Dedifferentiated amniotic fluid mesenchymal stem cell (primary cell): ENCODE data around the gene NCOA7.
"Not testable (repeated sequence)": the region's sequence is repeated elsewhere in the genome, so short reads cannot be mapped to it uniquely, and the experiment has no call there.

Source experiments
- DNase-seq: peaks from one replicate; pipeline ENCODE4 v3.0.0-alpha.2; 2016; ENCODE audit errors: extremely low spot score

The NCOA7 gene

GRCh38 chr6:125945378-125946141 is 154.8 kb downstream of the NCOA7 start:
- no peak for DNase-seq

- peak; percentile 59 for DNase-seq
These were observed 156.9 kb downstream of the NCOA7 start for GRCh38 chr6:125947615-125948014.

GRCh38 chr6:125948455-125948854 is 157.7 kb downstream of the NCOA7 start:
- no peak for DNase-seq

- no peak for DNase-seq
These were observed 158.3 kb downstream of the NCOA7 start for GRCh38 chr6:125949069-125949468.

GRCh38 chr6:125950293-125950692 is 159.5 kb downstream of the NCOA7 start:
- peak; percentile 54 for DNase-seq

- DNase-seq, result not testable (repeated sequence)
These were observed 160.0 kb downstream of the NCOA7 start for GRCh38 chr6:125950716-125951115.

GRCh38 chr6:125951323-125951722 is 160.6 kb downstream of the NCOA7 start:
- DNase-seq, result no peak

GRCh38 chr6:125952764-125953501 is 162.2 kb downstream of the NCOA7 start:
- no peak for DNase-seq

- DNase-seq, result no peak
These were observed 162.7 kb downstream of the NCOA7 start for GRCh38 chr6:125953502-125953875.

- DNase-seq, result no peak
These were observed 164.1 kb downstream of the NCOA7 start for GRCh38 chr6:125954735-125955339.

GRCh38 chr6:125955973-125956372 is 165.2 kb downstream of the NCOA7 start:
- DNase-seq, result no peak

- peak; percentile 97 for DNase-seq
These were observed 166.0 kb downstream of the NCOA7 start, which contains the start of gene HINT3 for GRCh38 chr6:125956506-125957390. HINT3 (plus strand) TSS chr6:125956770; CDS start chr6:125956978, 208 bp downstream.

- no peak for DNase-seq
These were observed 166.6 kb downstream of the NCOA7 start for GRCh38 chr6:125957391-125957693.

GRCh38 chr6:125957845-125958244 is 167.1 kb downstream of the NCOA7 start:
- no peak for DNase-seq

- DNase-seq, result no peak
These were observed 168.3 kb downstream of the NCOA7 start for GRCh38 chr6:125959041-125959440.

GRCh38 chr6:125961117-125961516 is 170.4 kb downstream of the NCOA7 start:
- no peak for DNase-seq

GRCh38 chr6:125962900-125963497 is 172.2 kb downstream of the NCOA7 start:
- DNase-seq, result no peak

GRCh38 chr6:125963817-125964216 is 173.1 kb downstream of the NCOA7 start:
- no peak for DNase-seq

GRCh38 chr6:125966569-125966968 is 175.8 kb downstream of the NCOA7 start:
- DNase-seq, result no peak

- no peak for DNase-seq
These were observed 177.7 kb downstream of the NCOA7 start for GRCh38 chr6:125968493-125968892.

GRCh38 chr6:125970760-125971159 is 180.0 kb downstream of the NCOA7 start:
- no peak for DNase-seq
